ENCODE measurements around the gene C11orf24. TPM values are rescaled to one million over a fixed set of nuclear protein-coding genes. Genes with fewer than 3 reads are reported as not detected.

C11orf24 gene
- total and polyA plus RNA-seq, 2 of the 4 experiments (the other 2 are of a cell fraction), result 42.5 to 135 TPM

DNA sequence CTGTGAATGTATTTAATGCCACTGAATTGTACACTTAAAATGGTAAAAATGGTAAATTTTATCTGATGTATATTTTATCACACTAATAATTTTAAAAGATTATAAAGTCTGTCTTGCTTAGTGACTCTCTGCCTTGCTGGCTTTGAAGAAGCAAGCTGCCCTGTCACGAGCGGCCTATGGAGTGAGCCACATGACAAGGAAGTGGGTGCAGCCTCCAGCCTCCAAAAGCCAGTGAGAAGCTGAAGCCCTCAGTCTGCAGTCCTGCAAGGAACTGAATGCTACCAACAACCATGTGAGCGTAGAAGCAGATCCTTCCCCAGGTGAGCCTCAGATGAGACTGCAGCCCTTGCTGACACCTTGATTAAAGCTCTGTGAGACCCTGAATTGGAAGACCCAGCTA is 20.0 kb downstream of the C11orf24 start:
- H3K23ac ChIP-seq (ENCODE audit: low read depth, low read length), result no peak overlapping the region
- no peak for DNase-seq
- H2BK20ac ChIP-seq (ENCODE audit: low read depth, low read length), result no peak overlapping the region
- no peaks in the 10 kb centered on the region; the same call in 1 of the 2 replicates for H3K9me1 ChIP-seq (ENCODE audit: insufficient read depth, low read length)
- peaks cover 2% of the 10 kb centered on the region; the same call in 1 of the 2 replicates for H3K9me3 ChIP-seq (ENCODE audit: control insufficient read depth, insufficient read depth, low read length)
- H3K4me2 ChIP-seq (ENCODE audit: low read depth, low read length), result no peak overlapping the region
- WGBS, 2 experiments (ENCODE audit: extremely low coverage in 2 of 2, insufficient read length in 1 of 2), result no CpG with 5 or more reads among the region's 3 CpGs
- CTCF ChIA-PET, result interaction anchor here (0.7 kb wide), 1 partner anchor 19 kb away, joined by 3 read pairs; no protein-coding TSS in a partner anchor
- H2BK5ac ChIP-seq (ENCODE audit: low read depth, low read length, poor library complexity, severe bottlenecking), result no peak overlapping the region
- H2AFZ ChIP-seq (replicated peaks; ENCODE audit: low read length, poor library complexity), result no peak overlapping the region
- no peaks in the 10 kb centered on the region for H3K27me3 ChIP-seq (ENCODE audit: control insufficient read depth, insufficient read depth, low read length)
- H3K27ac ChIP-seq (ENCODE audit: insufficient read depth, low read length), result no peak overlapping the region
- no peak overlapping the region for H2BK120ac ChIP-seq (ENCODE audit: low read depth, low read length)
- no peak overlapping the region for H3K18ac ChIP-seq (ENCODE audit: low read depth, low read length)
- no peak overlapping the region for H2AK9ac ChIP-seq (replicated peaks; ENCODE audit: low read depth, low read length, poor library complexity)
- dilution Hi-C loops (cut with HindIII; ENCODE audit: low sequenced_read_pairs, unreplicated experiment) (no loop called here), intact Hi-C loops (cut with micrococcal nuclease) (no loop called here), in situ Hi-C loops (cut with MboI; ENCODE audit: low sequenced_read_pairs) (no loop called here)
- H4K91ac ChIP-seq (ENCODE audit: insufficient read depth, low read depth, low read length), result no peak overlapping the region
- H3K9ac ChIP-seq (ENCODE audit: low read depth, low read length), result no peak overlapping the region
- no peak overlapping the region for H4K5ac ChIP-seq (ENCODE audit: low read depth, low read length)
- peaks cover 8% of the 10 kb centered on the region for H3K4me1 ChIP-seq (ENCODE audit: control insufficient read depth, insufficient read depth, low read length)
- no peaks in the 10 kb centered on the region for H3K36me3 ChIP-seq (ENCODE audit: control insufficient read depth, insufficient read depth, low read length)
- H3K4ac ChIP-seq (ENCODE audit: low read depth, low read length), result no peak overlapping the region
- H3K79me1 ChIP-seq (ENCODE audit: low read depth in 1 of 2, low read length in 2 of 2), result no peaks in the 10 kb centered on the region
- no peak overlapping the region for H3K14ac ChIP-seq (replicated peaks; ENCODE audit: low read depth, low read length)
- no peak overlapping the region for H3K56ac ChIP-seq (ENCODE audit: extremely low read depth, insufficient read depth, low read length)
- no peak overlapping the region for H4K8ac ChIP-seq (ENCODE audit: low read depth in 2 of 2, low read length in 2 of 2)
- no peak for ATAC-seq (ENCODE audit: low read depth)
- POLR2A ChIA-PET (ENCODE audit: unreplicated experiment), result no interaction called here
- TF ChIP-seq BHLHE40 (IDR thresholded peaks at IDR 0.05; ENCODE audit: low read depth, low read length) (no peak), RCOR1 (IDR thresholded peaks at IDR 0.05; ENCODE audit: insufficient replicate concordance, low read length) (no peak), RFX5 (IDR thresholded peaks at IDR 0.05; ENCODE audit: low read depth, low read length) (no peak), MAFK (IDR thresholded peaks at IDR 0.05; ENCODE audit: low read depth, low read length) (no peak), POLR2A (IDR thresholded peaks at IDR 0.05; ENCODE audit: low read depth, low read length) (no peak), MXI1 (IDR thresholded peaks at IDR 0.05; ENCODE audit: borderline replicate concordance, low read depth, low read length) (no peak), SMC3 (IDR thresholded peaks at IDR 0.05; ENCODE audit: low read depth, low read length) (no peak), FOS (IDR thresholded peaks at IDR 0.05; ENCODE audit: low read depth, low read length) (no peak), NFE2L2 (IDR thresholded peaks at IDR 0.05; ENCODE audit: low read depth, low read length) (no peak)
- TF ChIP-seq, protein P1, sequence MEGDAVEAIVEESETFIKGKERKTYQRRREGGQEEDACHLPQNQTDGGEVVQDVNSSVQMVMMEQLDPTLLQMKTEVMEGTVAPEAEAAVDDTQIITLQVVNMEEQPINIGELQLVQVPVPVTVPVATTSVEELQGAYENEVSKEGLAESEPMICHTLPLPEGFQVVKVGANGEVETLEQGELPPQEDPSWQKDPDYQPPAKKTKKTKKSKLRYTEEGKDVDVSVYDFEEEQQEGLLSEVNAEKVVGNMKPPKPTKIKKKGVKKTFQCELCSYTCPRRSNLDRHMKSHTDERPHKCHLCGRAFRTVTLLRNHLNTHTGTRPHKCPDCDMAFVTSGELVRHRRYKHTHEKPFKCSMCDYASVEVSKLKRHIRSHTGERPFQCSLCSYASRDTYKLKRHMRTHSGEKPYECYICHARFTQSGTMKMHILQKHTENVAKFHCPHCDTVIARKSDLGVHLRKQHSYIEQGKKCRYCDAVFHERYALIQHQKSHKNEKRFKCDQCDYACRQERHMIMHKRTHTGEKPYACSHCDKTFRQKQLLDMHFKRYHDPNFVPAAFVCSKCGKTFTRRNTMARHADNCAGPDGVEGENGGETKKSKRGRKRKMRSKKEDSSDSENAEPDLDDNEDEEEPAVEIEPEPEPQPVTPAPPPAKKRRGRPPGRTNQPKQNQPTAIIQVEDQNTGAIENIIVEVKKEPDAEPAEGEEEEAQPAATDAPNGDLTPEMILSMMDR (conservative IDR thresholded peaks at IDR 0.05; ENCODE audit: low read depth, low read length), result no peak
- TF ChIP-seq, protein P2, sequence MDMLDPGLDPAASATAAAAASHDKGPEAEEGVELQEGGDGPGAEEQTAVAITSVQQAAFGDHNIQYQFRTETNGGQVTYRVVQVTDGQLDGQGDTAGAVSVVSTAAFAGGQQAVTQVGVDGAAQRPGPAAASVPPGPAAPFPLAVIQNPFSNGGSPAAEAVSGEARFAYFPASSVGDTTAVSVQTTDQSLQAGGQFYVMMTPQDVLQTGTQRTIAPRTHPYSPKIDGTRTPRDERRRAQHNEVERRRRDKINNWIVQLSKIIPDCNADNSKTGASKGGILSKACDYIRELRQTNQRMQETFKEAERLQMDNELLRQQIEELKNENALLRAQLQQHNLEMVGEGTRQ (IDR thresholded peaks at IDR 0.05; ENCODE audit: low read depth, low read length), result no peak
- H2AK5ac ChIP-seq (ENCODE audit: low read depth, low read length), result no peak overlapping the region
- no TSS peak for BruUV-seq (replicated peaks)
- H2BK15ac ChIP-seq (ENCODE audit: low read depth, low read length), result no peak overlapping the region
- no peaks in the 10 kb centered on the region for H4K20me1 ChIP-seq (ENCODE audit: insufficient read depth, low read length)
- H3K4me3 ChIP-seq (ENCODE audit: insufficient read depth, low read depth, low read length), result no peak overlapping the region
